ENCODE measurements around the gene ENDOG.

DNA sequence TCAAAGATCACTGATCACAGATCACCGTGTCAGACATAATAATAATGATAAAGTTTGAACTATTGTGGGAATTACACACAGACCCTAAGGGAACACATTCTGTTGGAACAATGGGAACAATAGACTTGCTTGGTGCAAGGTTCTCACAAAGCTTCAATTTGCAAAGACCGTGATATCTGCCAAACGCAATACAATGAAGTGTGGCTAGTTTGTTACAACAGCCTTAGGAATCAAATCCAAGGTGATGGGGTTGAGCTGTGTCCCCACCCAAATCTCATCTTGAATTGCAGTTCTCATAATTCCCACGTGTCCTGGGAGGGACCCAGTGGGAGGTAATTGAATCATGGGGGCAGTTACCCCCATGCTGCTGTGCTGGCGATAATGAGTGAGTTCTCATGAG, 42.6 kb downstream of the ENDOG start:
- TF ChIP-seq, protein P1, sequence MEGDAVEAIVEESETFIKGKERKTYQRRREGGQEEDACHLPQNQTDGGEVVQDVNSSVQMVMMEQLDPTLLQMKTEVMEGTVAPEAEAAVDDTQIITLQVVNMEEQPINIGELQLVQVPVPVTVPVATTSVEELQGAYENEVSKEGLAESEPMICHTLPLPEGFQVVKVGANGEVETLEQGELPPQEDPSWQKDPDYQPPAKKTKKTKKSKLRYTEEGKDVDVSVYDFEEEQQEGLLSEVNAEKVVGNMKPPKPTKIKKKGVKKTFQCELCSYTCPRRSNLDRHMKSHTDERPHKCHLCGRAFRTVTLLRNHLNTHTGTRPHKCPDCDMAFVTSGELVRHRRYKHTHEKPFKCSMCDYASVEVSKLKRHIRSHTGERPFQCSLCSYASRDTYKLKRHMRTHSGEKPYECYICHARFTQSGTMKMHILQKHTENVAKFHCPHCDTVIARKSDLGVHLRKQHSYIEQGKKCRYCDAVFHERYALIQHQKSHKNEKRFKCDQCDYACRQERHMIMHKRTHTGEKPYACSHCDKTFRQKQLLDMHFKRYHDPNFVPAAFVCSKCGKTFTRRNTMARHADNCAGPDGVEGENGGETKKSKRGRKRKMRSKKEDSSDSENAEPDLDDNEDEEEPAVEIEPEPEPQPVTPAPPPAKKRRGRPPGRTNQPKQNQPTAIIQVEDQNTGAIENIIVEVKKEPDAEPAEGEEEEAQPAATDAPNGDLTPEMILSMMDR (IDR thresholded peaks at IDR 0.05; ENCODE audit: low read depth, low read length), result no peak
- no peak for TF ChIP-seq EZH2phosphoT487 (IDR thresholded peaks at IDR 0.05; ENCODE audit: low read depth)
